GM12878 (cell line): ENCODE data around the gene MRAS. TPM values are rescaled to one million over a fixed set of nuclear protein-coding genes. Genes with fewer than 3 reads are reported as not detected.
"Not testable (repeated sequence)": the region's sequence is repeated elsewhere in the genome, so short reads cannot be mapped to it uniquely, and the experiment has no call there.

Source experiments
- ATAC-seq: fragments of 200-7000 bp; cut with Tn5 transposase; 3 replicates; pipeline ENCODE4 v1.9.1; 2020; ENCODE audit warnings: mild to moderate bottlenecking, moderate library complexity
- BruUV-seq: library from RNA; stranded (reverse); fragments of 400-500 nt; replicated peaks from 2 replicates; lab custom pipeline; 2021; lab: Mats Ljungman, UMichigan
- CTCF ChIA-PET: fragments of 300-600 bp; sonication (Branson Sonifier 250); formaldehyde crosslinking; extraction: SDS; loops from one replicate; lab custom pipeline; 2021; ENCODE audit warnings: inconsistent platforms; lab: Yijun Ruan, JAX
- POLR2A ChIA-PET: fragments of 350-600 bp; formaldehyde crosslinking; extraction: SDS; loops from one replicate; lab custom pipeline; 2021; ENCODE audit warnings: inconsistent platforms; lab: Charles Lee
- RAD21 ChIA-PET: fragments of 300-600 bp; sonication (Branson Sonifier 250); formaldehyde crosslinking; loops from one replicate; lab custom pipeline; 2023; ENCODE audit warnings: antibody characterized with exemption; ENCODE audit not compliant: unreplicated experiment; lab: Charles Lee
- SMC1A ChIA-PET: fragments of 300-600 bp; sonication (Branson Sonifier 250); formaldehyde crosslinking; loops from one replicate; lab custom pipeline; 2023; ENCODE audit not compliant: unreplicated experiment, uncharacterized antibody; lab: Charles Lee
- DNase-seq: peaks from one replicate; pipeline ENCODE4 v3.0.0-alpha.2; 2011; ENCODE audit warnings: low read depth, low spot score
- FAIRE-seq: peaks from 3 replicates; lab custom pipeline; 2011; peaks lifted over from hg19 to GRCh38; lab: Jason Lieb, UNC
- H2AFZ ChIP-seq: 2 replicates; pipeline ENCODE4 v1.6.0; 2011; ENCODE audit warnings: low read depth, low read length, control low read depth; ENCODE audit not compliant: control insufficient read depth
- H3K27ac ChIP-seq: 2 replicates; pipeline ENCODE4 v1.5.1; 2011; ENCODE audit warnings: control low read depth; ENCODE audit not compliant: control insufficient read depth, insufficient read depth
- H3K27me3 ChIP-seq, 2 experiments: replicated peaks in 1 of 2; 2 replicates each; pipeline versions ENCODE4 v1.6.0 to v1.6.1; 2011; ENCODE audit warnings: low read length in 1 of 2; ENCODE audit not compliant: control insufficient read depth in 2 of 2, insufficient read depth in 2 of 2
- H3K36me3 ChIP-seq, 2 experiments: 2 replicates each; pipeline ENCODE4 v1.5.1; 2011; ENCODE audit warnings: low read length in 1 of 2; ENCODE audit not compliant: control insufficient read depth in 2 of 2, insufficient read depth in 2 of 2
- H3K4me1 ChIP-seq: 2 replicates; pipeline ENCODE4 v1.6.1; 2011; ENCODE audit warnings: mild to moderate bottlenecking, low read length, moderate library complexity, mixed read lengths; ENCODE audit not compliant: control insufficient read depth, insufficient read depth
- H3K4me2 ChIP-seq: 2 replicates; pipeline ENCODE4 v1.6.0; 2011; ENCODE audit warnings: control low read depth; ENCODE audit not compliant: control insufficient read depth, insufficient read depth
- H3K4me3 ChIP-seq: fragments of 200-600 bp; sonication (generic); 2 replicates; pipeline ENCODE4 v1.5.1; 2016
- H3K79me2 ChIP-seq: 2 replicates; pipeline ENCODE4 v1.6.0; 2011; ENCODE audit warnings: low read length; ENCODE audit not compliant: control insufficient read depth, insufficient read depth
- H3K9ac ChIP-seq: 2 replicates; pipeline ENCODE4 v1.8.0; 2011; ENCODE audit warnings: low read length, control low read depth, mixed read lengths; ENCODE audit not compliant: control insufficient read depth, insufficient read depth
- H3K9me3 ChIP-seq: replicated peaks from 3 replicates; pipeline ENCODE4 v1.5.1; 2011; ENCODE audit warnings: mild to moderate bottlenecking, low read length; ENCODE audit not compliant: control insufficient read depth, insufficient read depth
- H4K20me1 ChIP-seq: 2 replicates; pipeline ENCODE4 v1.6.0; 2011; ENCODE audit not compliant: control insufficient read depth, insufficient read depth
- NR2F1 ChIP-seq: fragments of 450-650 bp; conservative IDR thresholded peaks from 2 replicates; pipeline ENCODE4 v1.6.1; 2017; ENCODE audit warnings: mild to moderate bottlenecking
- RUNX3 ChIP-seq: IDR thresholded peaks from 2 replicates; pipeline ENCODE4 v1.6.1; 2012; ENCODE audit warnings: low read length, inconsistent platforms
- SMAD1 ChIP-seq: fragments of 450-650 bp; IDR thresholded peaks from 2 replicates; pipeline ENCODE4 v1.6.1; 2018; ENCODE audit warnings: mild to moderate bottlenecking, low read depth; ENCODE audit not compliant: partially characterized antibody
- SMAD5 ChIP-seq: IDR thresholded peaks from 2 replicates; pipeline ENCODE4 v1.6.1; 2016; ENCODE audit warnings: antibody characterized with exemption, low read depth
- SP1 ChIP-seq: IDR thresholded peaks from one replicate; pipeline ENCODE4 v1.6.1; 2011; ENCODE audit warnings: low read depth, low read length
- STAT1 ChIP-seq: fragments of 450-650 bp; conservative IDR thresholded peaks from 2 replicates; pipeline ENCODE4 v1.6.1; 2014; ENCODE audit warnings: antibody characterized with exemption, mild to moderate bottlenecking
- WRNIP1 ChIP-seq: IDR thresholded peaks from 2 replicates; pipeline ENCODE4 v1.6.1; 2011; ENCODE audit warnings: low read depth, low read length, improper control_type of control experiment, borderline replicate concordance
- WGBS: methylation state at CpG from one replicate; pipeline ENCODE4 v1.1.6; 2016; ENCODE audit warnings: low lambda C conversion rate; ENCODE audit not compliant: insufficient replicate concordance, insufficient coverage; ENCODE audit errors: missing lambda C conversion rate; 5-methylcytosine and 5-hydroxymethylcytosine counted together
- in situ Hi-C: fragments of 300-500 bp; cut with MboI; formaldehyde crosslinking; loops from 9 replicates; pipeline ENCODE4 v1.14.3; 2018; ENCODE audit warnings: mixed read lengths
- intact Hi-C: fragments of 100-400 bp; cut with micrococcal nuclease; formaldehyde crosslinking; loops from one replicate; pipeline ENCODE4 v1.14.2; 2022; ENCODE audit not compliant: unreplicated experiment
- polyA plus RNA-seq, 11 experiments: library from polyadenylated mRNA; depleted of rRNA in 4 of 11; unstranded in 6 of 11; stranded (reverse) in 5 of 11; fragments of >200 nt; fragmentation: Nextera tagmentation in 4 of 11; fragmentation: Illumina TruSeq in 1 of 11; extraction: Ambion mirVana in 4 of 11; extraction: Trizol in 1 of 11; gene quantifications; 1 replicate in 1 of 11; 2 replicates in 10 of 11; pipeline versions ENCODE4 v1.2.1 to v1.2.3, GENCODE V29; 2011 to 2016; ENCODE audit warnings: inconsistent platforms in 2 of 11, missing spikeins in 2 of 11, low read depth in 1 of 11
- total RNA-seq, 4 experiments: library from RNA; depleted of rRNA in 3 of 4; stranded (reverse); fragments of >200 nt in 3 of 4; fragmentation: Illumina TruSeq in 1 of 4; extraction: Trizol in 1 of 4; gene quantifications; 2 replicates each; pipeline versions ENCODE4 v1.2.1 to v1.2.3, GENCODE V29; 2013 to 2021
- TF ChIP-seq, protein P1 (sequence below): fragments of 150-350 bp; IDR thresholded peaks from 2 replicates; pipeline ENCODE4 v1.6.1; 2014; ENCODE audit warnings: mild to moderate bottlenecking, low read depth, low read length

The MRAS gene
- total and polyA plus RNA-seq, 10 of the 15 experiments (the other 5 are each of a cell fraction or from before 2014, with no cell fraction given) = 0.01 to 0.44 (median 0.17) TPM; not detected in 6

DNA sequence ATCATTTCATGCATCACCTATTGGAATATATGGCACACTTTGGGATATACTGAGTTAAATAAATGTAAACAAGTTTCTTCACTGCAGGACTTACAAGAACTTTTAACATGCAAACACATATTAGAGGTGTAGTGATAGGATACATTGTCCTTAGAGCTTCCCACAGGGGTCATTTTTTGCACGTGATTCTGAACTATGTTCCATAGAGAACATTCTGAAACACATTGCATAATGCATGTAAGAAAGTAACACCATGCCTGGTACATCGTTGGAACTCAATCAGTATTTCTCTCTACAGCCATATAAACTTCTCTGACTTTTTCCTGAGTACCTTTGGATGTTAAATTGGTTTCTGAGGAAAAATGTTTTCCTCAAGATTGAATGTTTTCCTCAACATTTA lies 28.3 kb downstream of the MRAS start:
- no peak for DNase-seq
- WGBS = 2% methylated on average over 2 of the region's 2 CpGs
- no TSS peak for BruUV-seq
- TF ChIP-seq SP1 (no peak), NR2F1 (no peak), SMAD1 (no peak), WRNIP1 (no peak), SMAD5 (no peak), STAT1 (no peak), RUNX3 (no peak)
- TF ChIP-seq, protein P1, sequence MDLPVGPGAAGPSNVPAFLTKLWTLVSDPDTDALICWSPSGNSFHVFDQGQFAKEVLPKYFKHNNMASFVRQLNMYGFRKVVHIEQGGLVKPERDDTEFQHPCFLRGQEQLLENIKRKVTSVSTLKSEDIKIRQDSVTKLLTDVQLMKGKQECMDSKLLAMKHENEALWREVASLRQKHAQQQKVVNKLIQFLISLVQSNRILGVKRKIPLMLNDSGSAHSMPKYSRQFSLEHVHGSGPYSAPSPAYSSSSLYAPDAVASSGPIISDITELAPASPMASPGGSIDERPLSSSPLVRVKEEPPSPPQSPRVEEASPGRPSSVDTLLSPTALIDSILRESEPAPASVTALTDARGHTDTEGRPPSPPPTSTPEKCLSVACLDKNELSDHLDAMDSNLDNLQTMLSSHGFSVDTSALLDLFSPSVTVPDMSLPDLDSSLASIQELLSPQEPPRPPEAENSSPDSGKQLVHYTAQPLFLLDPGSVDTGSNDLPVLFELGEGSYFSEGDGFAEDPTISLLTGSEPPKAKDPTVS = no peak
- Histone ChIP-seq H3K4me2 (no peak overlapping the region), H3K27me3 (peaks cover 0 to 11% of the 10 kb centered on the region in 2 experiments; a peak in 2 of 4 replicates), H3K79me2 (no peaks in the 10 kb centered on the region), H2AFZ (no peak overlapping the region), H3K9me3 (no peaks in the 10 kb centered on the region), H3K9ac (no peak overlapping the region), H4K20me1 (peaks cover 2% of the 10 kb centered on the region; the same call in 1 of the 2 replicates), H3K27ac (no peak overlapping the region), H3K4me3 (no peak overlapping the region), H3K36me3 (no peaks in the 10 kb centered on the region), H3K4me1 (peaks cover 6% of the 10 kb centered on the region)
- intact Hi-C loops (no loop called here), in situ Hi-C loops (no loop called here)
- ATAC-seq = no peak
- ChIA-PET CTCF (no interaction called here), RAD21 (no interaction called here), POLR2A (no interaction called here), SMC1A (no interaction called here)
- FAIRE-seq = no peak

DNA sequence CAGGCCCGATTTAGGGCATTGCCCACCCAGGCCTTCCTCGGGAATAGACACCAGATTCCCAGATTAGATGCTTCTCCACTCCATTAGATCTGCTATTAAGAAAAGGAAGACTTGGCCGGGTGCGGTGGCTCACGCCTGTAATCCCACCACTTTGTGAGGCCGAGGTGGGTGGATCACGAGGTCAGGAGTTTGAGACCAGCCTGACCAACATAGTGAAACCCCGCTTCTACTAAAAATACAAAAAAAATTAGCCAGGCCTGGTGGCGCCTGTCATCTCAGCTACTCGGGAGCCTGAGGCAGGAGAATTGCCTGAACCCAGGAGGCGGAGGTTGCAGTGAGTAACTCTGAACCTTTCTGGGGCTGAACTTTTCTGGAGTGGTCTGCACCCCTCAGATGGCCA lies 28.8 kb downstream of the MRAS start:
- 58% methylated on average over 11 of the region's 11 CpGs for WGBS
- H3K9me3 ChIP-seq, H3K4me2 ChIP-seq, H3K4me1 ChIP-seq, H3K9ac ChIP-seq, SMC1A ChIA-PET, H4K20me1 ChIP-seq, H2AFZ ChIP-seq, intact Hi-C loops, ATAC-seq, DNase-seq, FAIRE-seq, H3K4me3 ChIP-seq, POLR2A ChIA-PET, BruUV-seq, RAD21 ChIA-PET, H3K79me2 ChIP-seq, in situ Hi-C loops, CTCF ChIA-PET, H3K27ac ChIP-seq, H3K36me3 ChIP-seq: not testable (repeated sequence)
- H3K27me3 ChIP-seq = peaks cover 0 to 11% of the 10 kb centered on the region in 2 experiments; a peak in 2 of 4 replicates
